Hematopoietic multipotent progenitor cell treated with erythropoietin and hydrocortisone succinate and interleukin-3 and kit ligand, for 15 days (in vitro differentiated cells): ENCODE results near the gene ASCC2.
"Not testable (repeated sequence)": the region's sequence is repeated elsewhere in the genome, so short reads cannot be mapped to it uniquely, and the experiment has no call there.

ENCODE experiments used
- DNase-seq: peaks from one replicate; pipeline ENCODE4 v3.0.0-alpha.2; 2015; ENCODE audit warnings: low spot score

ASCC2 gene

GRCh38 chr22:29754658-29755395, 83.2 kb downstream of the ASCC2 start:
- DNase-seq: not testable (repeated sequence)

GRCh38 chr22:29753808-29754657, 84.0 kb downstream of the ASCC2 start:
- no peak for DNase-seq

GRCh38 chr22:29751669-29752068, 86.4 kb downstream of the ASCC2 start:
- no peak for DNase-seq

- DNase-seq: no peak
Observed at GRCh38 chr22:29750559-29751538, 87.2 kb downstream of the ASCC2 start.

- DNase-seq: no peak
Observed at GRCh38 chr22:29750029-29750428, 88.0 kb downstream of the ASCC2 start.

- DNase-seq: no peak
Observed at GRCh38 chr22:29748248-29748893, 89.7 kb downstream of the ASCC2 start.

GRCh38 chr22:29747832-29748231, 90.2 kb downstream of the ASCC2 start:
- DNase-seq: no peak

- no peak for DNase-seq
Observed at GRCh38 chr22:29744902-29745301, 93.2 kb downstream of the ASCC2 start.

GRCh38 chr22:29742326-29742725, 95.7 kb downstream of the ASCC2 start:
- no peak for DNase-seq

GRCh38 chr22:29741926-29742325, 96.1 kb downstream of the ASCC2 start:
- DNase-seq: no peak

- no peak for DNase-seq
Observed at GRCh38 chr22:29740216-29740615, 97.9 kb downstream of the ASCC2 start.

- DNase-seq: no peak
Observed at GRCh38 chr22:29739346-29739875, 98.7 kb downstream of the ASCC2 start.
